NB4 (cell line): ENCODE results near the gene SRSF2.

Experiments
- POLR2A ChIP-seq: IDR thresholded peaks from 2 replicates; pipeline ENCODE4 v1.6.1; 2011; ENCODE audit warnings: mild to moderate bottlenecking; ENCODE audit not compliant: insufficient read length; ENCODE audit errors: extremely low read depth
- TF ChIP-seq, protein P1 (sequence below): IDR thresholded peaks from one replicate; pipeline ENCODE4 v1.5.1; 2012; ENCODE audit warnings: low read depth, low read length

- TF ChIP-seq, protein P1, sequence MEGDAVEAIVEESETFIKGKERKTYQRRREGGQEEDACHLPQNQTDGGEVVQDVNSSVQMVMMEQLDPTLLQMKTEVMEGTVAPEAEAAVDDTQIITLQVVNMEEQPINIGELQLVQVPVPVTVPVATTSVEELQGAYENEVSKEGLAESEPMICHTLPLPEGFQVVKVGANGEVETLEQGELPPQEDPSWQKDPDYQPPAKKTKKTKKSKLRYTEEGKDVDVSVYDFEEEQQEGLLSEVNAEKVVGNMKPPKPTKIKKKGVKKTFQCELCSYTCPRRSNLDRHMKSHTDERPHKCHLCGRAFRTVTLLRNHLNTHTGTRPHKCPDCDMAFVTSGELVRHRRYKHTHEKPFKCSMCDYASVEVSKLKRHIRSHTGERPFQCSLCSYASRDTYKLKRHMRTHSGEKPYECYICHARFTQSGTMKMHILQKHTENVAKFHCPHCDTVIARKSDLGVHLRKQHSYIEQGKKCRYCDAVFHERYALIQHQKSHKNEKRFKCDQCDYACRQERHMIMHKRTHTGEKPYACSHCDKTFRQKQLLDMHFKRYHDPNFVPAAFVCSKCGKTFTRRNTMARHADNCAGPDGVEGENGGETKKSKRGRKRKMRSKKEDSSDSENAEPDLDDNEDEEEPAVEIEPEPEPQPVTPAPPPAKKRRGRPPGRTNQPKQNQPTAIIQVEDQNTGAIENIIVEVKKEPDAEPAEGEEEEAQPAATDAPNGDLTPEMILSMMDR = no peak
- TF ChIP-seq POLR2A = no peak
These were observed 9.2 kb downstream of the SRSF2 start for GRCh38 chr17:76727745-76728456.
